GM18505 (cell line): ENCODE results near the gene ANKRD11.

Source experiments
- ATAC-seq: cut with Tn5 transposase; IDR thresholded peaks from one replicate; pipeline ENCODE4 v1.9.1; 2021; ENCODE audit not compliant: unreplicated experiment
- POLR2A ChIP-seq: IDR thresholded peaks from 4 replicates; pipeline ENCODE4 v1.6.1; 2011; ENCODE audit warnings: borderline replicate concordance; ENCODE audit not compliant: insufficient read depth, insufficient read length; ENCODE audit errors: extremely low read depth

ANKRD11 gene

GRCh38 chr16:89359264-89360147, 130.9 kb downstream of the ANKRD11 start:
- no peak for ATAC-seq
- no peak for TF ChIP-seq POLR2A

- TF ChIP-seq POLR2A: no peak
- ATAC-seq: no peak
These were observed 132.0 kb downstream of the ANKRD11 start for GRCh38 chr16:89358030-89359005.

GRCh38 chr16:89357055-89357816, 133.1 kb downstream of the ANKRD11 start:
- no peak for TF ChIP-seq POLR2A
- ATAC-seq: no peak

- TF ChIP-seq POLR2A: no peak
These were observed 134.7 kb downstream of the ANKRD11 start for GRCh38 chr16:89355686-89356085.

GRCh38 chr16:89355007-89355406, 135.4 kb downstream of the ANKRD11 start:
- no peak for TF ChIP-seq POLR2A
- ATAC-seq: no peak

More at GRCh38 chr16:89355686-89356085, 134.7 kb downstream of the ANKRD11 start:
- no peak for ATAC-seq

- no peak for ATAC-seq
- no peak for TF ChIP-seq POLR2A
These were observed 136.0 kb downstream of the ANKRD11 start for GRCh38 chr16:89354325-89354724.

GRCh38 chr16:89352091-89352681, 138.2 kb downstream of the ANKRD11 start:
- no peak for TF ChIP-seq POLR2A
- ATAC-seq: no peak

GRCh38 chr16:89351645-89352044, 138.7 kb downstream of the ANKRD11 start:
- ATAC-seq: no peak
- TF ChIP-seq POLR2A: no peak

- no peak for TF ChIP-seq POLR2A
- ATAC-seq: no peak
These were observed 139.5 kb downstream of the ANKRD11 start for GRCh38 chr16:89350701-89351380.

GRCh38 chr16:89349947-89350633, 140.3 kb downstream of the ANKRD11 start:
- no peak for ATAC-seq
- TF ChIP-seq POLR2A: no peak

- TF ChIP-seq POLR2A: no peak
- no peak for ATAC-seq
These were observed 142.6 kb downstream of the ANKRD11 start for GRCh38 chr16:89347807-89348206.
